Endothelial cell of umbilical vein (primary cell): ENCODE data around the gene PLK1. TPM values are rescaled to one million over a fixed set of nuclear protein-coding genes. Genes with fewer than 3 reads are reported as not detected.

ENCODE experiments used
- BruUV-seq: library from RNA; stranded (reverse); fragments of 400-500 nt; replicated peaks from 2 replicates; lab custom pipeline; 2021; lab: Mats Ljungman, UMichigan
- CTCF ChIA-PET: fragments of 300-600, 350-600 bp; sonication (Branson Sonifier 250); formaldehyde crosslinking; loops from one replicate; lab custom pipeline; 2021; ENCODE audit warnings: antibody characterized with exemption, inconsistent platforms; lab: Charles Lee
- POLR2A ChIA-PET: fragments of 300-600, 350-600 bp; sonication (Branson Sonifier 250); formaldehyde crosslinking; loops from one replicate; lab custom pipeline; 2021; ENCODE audit warnings: antibody characterized with exemption, inconsistent platforms; lab: Charles Lee
- DNase-seq: peaks from one replicate; pipeline ENCODE4 v3.0.0-alpha.2; 2011; ENCODE audit warnings: low read depth, low spot score
- FAIRE-seq: peaks from 2 replicates; lab custom pipeline; 2011; peaks lifted over from hg19 to GRCh38; lab: Jason Lieb, UNC
- H2AFZ ChIP-seq: 2 replicates; pipeline ENCODE4 v1.6.0; 2012; ENCODE audit warnings: low read depth, low read length, control low read depth, inconsistent platforms
- H3K27ac ChIP-seq: 2 replicates; pipeline ENCODE4 v1.5.1; 2011; ENCODE audit warnings: low read depth, mild to moderate bottlenecking, control low read depth, low read length, moderate library complexity; ENCODE audit not compliant: insufficient read depth
- H3K27me3 ChIP-seq, 2 experiments: 2 replicates each; pipeline versions ENCODE4 v1.6.0 to v1.6.1; 2011; ENCODE audit warnings: low read length in 2 of 2, mixed read lengths in 1 of 2; ENCODE audit not compliant: control insufficient read depth in 2 of 2, insufficient read depth in 2 of 2
- H3K36me3 ChIP-seq, 2 experiments: 2 replicates in 1 of 2; 3 replicates in 1 of 2; pipeline ENCODE4 v1.5.1; 2011; ENCODE audit warnings: low read length in 2 of 2, mild to moderate bottlenecking in 1 of 2, moderate library complexity in 1 of 2; ENCODE audit not compliant: control insufficient read depth in 2 of 2, insufficient read depth in 2 of 2; ENCODE audit errors: extremely low read depth in 1 of 2
- H3K4me1 ChIP-seq: 3 replicates; pipeline ENCODE4 v1.5.1; 2011; ENCODE audit warnings: mild to moderate bottlenecking, low read length; ENCODE audit not compliant: control insufficient read depth, insufficient read depth; ENCODE audit errors: extremely low read depth
- H3K4me2 ChIP-seq: 2 replicates; pipeline ENCODE4 v1.6.1; 2011; ENCODE audit warnings: low read length, control low read depth, mixed read lengths; ENCODE audit not compliant: insufficient read depth
- H3K4me3 ChIP-seq, 3 experiments: fragments of 200-600 bp in 1 of 3; sonication (generic), shearing (Covaris generic) in 1 of 3; replicated peaks in 1 of 3; 2 replicates each; pipeline ENCODE4 v1.5.1; 2011 to 2016; ENCODE audit warnings: control low read depth in 3 of 3, low read length in 3 of 3, mild to moderate bottlenecking in 2 of 3, inconsistent platforms in 1 of 3, low read depth in 1 of 3, moderate library complexity in 1 of 3; ENCODE audit not compliant: insufficient read depth in 1 of 3
- H3K79me2 ChIP-seq: 2 replicates; pipeline ENCODE4 v1.6.0; 2012; ENCODE audit warnings: low read length, inconsistent platforms; ENCODE audit not compliant: control insufficient read depth, insufficient read depth
- H3K9ac ChIP-seq: replicated peaks from 2 replicates; pipeline ENCODE3; 2011; ENCODE audit warnings: low read length, control low read depth; ENCODE audit not compliant: insufficient read depth; ENCODE audit errors: extremely low read depth
- H3K9me1 ChIP-seq: replicated peaks from 3 replicates; pipeline ENCODE4 v1.6.0; 2011; ENCODE audit warnings: mild to moderate bottlenecking, low read length; ENCODE audit not compliant: control insufficient read depth, insufficient read depth; ENCODE audit errors: extremely low read depth
- H3K9me3 ChIP-seq: replicated peaks from 2 replicates; pipeline ENCODE4 v1.5.1; 2012; ENCODE audit warnings: low read length, inconsistent platforms; ENCODE audit not compliant: control insufficient read depth, insufficient read depth
- H4K20me1 ChIP-seq: replicated peaks from 2 replicates; pipeline ENCODE3; 2011; ENCODE audit warnings: mild to moderate bottlenecking, low read length; ENCODE audit not compliant: control insufficient read depth, insufficient read depth; ENCODE audit errors: extremely low read depth
- CTCF ChIP-seq, 2 donors: IDR thresholded peaks; 1 replicate in 1 of 2; 2 replicates in 1 of 2; pipeline ENCODE4 v1.5.1; 2011; ENCODE audit warnings: low read length in 2 of 2, mild to moderate bottlenecking in 2 of 2, moderate library complexity in 2 of 2, control low read depth in 1 of 2, inconsistent platforms in 1 of 2, low read depth in 1 of 2; ENCODE audit not compliant: insufficient read depth in 1 of 2; ENCODE audit errors: extremely low read depth in 1 of 2
- EZH2 ChIP-seq: IDR thresholded peaks from 2 replicates; pipeline ENCODE4 v1.6.1; 2012; ENCODE audit warnings: borderline replicate concordance, low read depth, mild to moderate bottlenecking, moderate library complexity, low read length, inconsistent platforms; ENCODE audit not compliant: severe bottlenecking
- FOS ChIP-seq: IDR thresholded peaks from 2 replicates; pipeline ENCODE4 v1.6.1; 2011; ENCODE audit warnings: mild to moderate bottlenecking, low read length, moderate library complexity, borderline replicate concordance; ENCODE audit not compliant: insufficient read depth
- GATA2 ChIP-seq: IDR thresholded peaks from 2 replicates; pipeline ENCODE4 v1.7.0; 2011; ENCODE audit warnings: low read depth, mild to moderate bottlenecking, moderate library complexity, mixed read lengths, low read length; ENCODE audit not compliant: insufficient read length, insufficient read depth
- JUN ChIP-seq: IDR thresholded peaks from 2 replicates; pipeline ENCODE4 v1.6.1; 2011; ENCODE audit warnings: borderline replicate concordance, low read depth; ENCODE audit not compliant: insufficient read length, insufficient read depth
- MAX ChIP-seq: IDR thresholded peaks from 2 replicates; pipeline ENCODE4 v1.6.1; 2011; ENCODE audit not compliant: insufficient read depth, insufficient read length
- MYC ChIP-seq: IDR thresholded peaks from one replicate; pipeline ENCODE4 v1.6.1; 2011; ENCODE audit warnings: mild to moderate bottlenecking, low read depth, low read length
- POLR2A ChIP-seq: IDR thresholded peaks from 2 replicates; pipeline ENCODE4 v1.6.1; 2012; ENCODE audit warnings: low read depth, mild to moderate bottlenecking, control low read depth, low read length
- POLR2AphosphoS5 ChIP-seq: IDR thresholded peaks from 2 replicates; pipeline ENCODE4 v1.6.1; 2012; ENCODE audit warnings: low read depth, mild to moderate bottlenecking, control low read depth, low read length, moderate library complexity; ENCODE audit not compliant: insufficient read depth
- dilution Hi-C: fragments of 300-500 bp; cut with MboI; formaldehyde crosslinking; loops from one replicate; pipeline ENCODE4 v1.15.0; 2019; ENCODE audit warnings: low sequenced_read_pairs; ENCODE audit not compliant: extremely low pct_ligation_motif_present
- intact Hi-C: fragments of 100-400 bp; cut with micrococcal nuclease; formaldehyde crosslinking; loops from one replicate; pipeline ENCODE4 v1.10.0; 2022
- polyA plus RNA-seq, 4 experiments: library from polyadenylated mRNA; depleted of rRNA in 3 of 4; stranded (reverse) in 3 of 4; unstranded in 1 of 4; fragments of >200 nt; gene quantifications; 2 replicates each; pipeline versions ENCODE4 v1.2.1 to v1.2.3, GENCODE V29; 2011 to 2012; ENCODE audit warnings: missing spikeins in 1 of 4
- total RNA-seq: library from RNA; stranded (reverse); gene quantifications from 2 replicates; pipeline ENCODE4 v1.2.3, GENCODE V29; 2021

Gene PLK1
- total and polyA plus RNA-seq, 2 donors (not counting 3 experiments of a cell fraction or from before 2014, with no cell fraction given), result 94.9 to 109 TPM

- BruUV-seq, result no TSS peak
- Histone ChIP-seq H3K9me1 (no peaks in the 10 kb centered on the region), H3K79me2 (no peaks in the 10 kb centered on the region), H3K9ac (no peak overlapping the region), H3K4me2 (no peak overlapping the region), H3K36me3 (no peaks in the 10 kb centered on the region), H4K20me1 (no peaks in the 10 kb centered on the region), H3K9me3 (no peaks in the 10 kb centered on the region), H3K27me3 (peaks cover 1 to 2% of the 10 kb centered on the region in 2 experiments), H2AFZ (no peak overlapping the region), H3K4me3 (no peak overlapping the region), H3K27ac (no peak overlapping the region), H3K4me1 (no peaks in the 10 kb centered on the region)
- dilution Hi-C loops (no loop called here), intact Hi-C loops (no loop called here)
- TF ChIP-seq MYC, result no peak
- DNase-seq (no peak), FAIRE-seq (no peak)
- CTCF ChIA-PET, result no interaction called here
- POLR2A ChIA-PET, result interaction anchor here (0.7 kb wide), 1 partner anchor 33 kb away, joined by 5 read pairs; no protein-coding TSS in a partner anchor
Observed at GRCh38 chr16:23701045-23701444, 22.4 kb downstream of the PLK1 start.

- TF ChIP-seq POLR2AphosphoS5 (no peak), MYC (no peak), EZH2 (no peak), FOS (no peak), GATA2 (no peak), POLR2A (no peak), MAX (no peak), CTCF (IDR thresholded peaks at IDR 0.05; ENCODE audit: extremely low read depth in 1 of 2, insufficient read depth in 1 of 2, low read depth in 1 of 2, low read length in 2 of 2) (no peak), JUN (no peak)
- ChIA-PET CTCF (no interaction called here), POLR2A (no interaction called here)
- BruUV-seq, result no TSS peak
- no peaks in the 10 kb centered on the region for H3K9me1 ChIP-seq
- H2AFZ ChIP-seq, result no peak overlapping the region
- H3K9ac ChIP-seq, result no peak overlapping the region
- peaks cover 1 to 2% of the 10 kb centered on the region in 2 experiments for H3K27me3 ChIP-seq
- intact Hi-C loops, result no loop called here
- no peak overlapping the region for H3K27ac ChIP-seq
- H3K9me3 ChIP-seq, result no peaks in the 10 kb centered on the region
- DNase-seq (no peak), FAIRE-seq (no peak)
- H3K79me2 ChIP-seq, result no peaks in the 10 kb centered on the region
- dilution Hi-C loops, result no loop called here
- H4K20me1 ChIP-seq, result no peaks in the 10 kb centered on the region
- no peaks in the 10 kb centered on the region for H3K4me1 ChIP-seq
- H3K36me3 ChIP-seq, result no peaks in the 10 kb centered on the region
- H3K4me2 ChIP-seq, result no peak overlapping the region
- no peak overlapping the region for H3K4me3 ChIP-seq
Observed at GRCh38 chr16:23702951-23703350, 24.3 kb downstream of the PLK1 start.
